H9 (cell line): ENCODE measurements around the gene HMX1. TPM values are rescaled to one million over a fixed set of nuclear protein-coding genes. Genes with fewer than 3 reads are reported as not detected.

ENCODE experiments used
- DNase-seq: peaks from one replicate; pipeline ENCODE4 v3.0.0-alpha.2; 2017
- H2AFZ ChIP-seq: one replicate; pipeline ENCODE4 v1.6.1; 2013; ENCODE audit warnings: mild to moderate bottlenecking, low read length, control low read depth, moderate library complexity
- H2AK5ac ChIP-seq: 2 replicates; pipeline ENCODE4 v1.6.1; 2013; ENCODE audit warnings: low read length, control low read depth, mixed read lengths; ENCODE audit not compliant: insufficient read length
- H2BK120ac ChIP-seq: one replicate; pipeline ENCODE4 v1.6.1; 2013; ENCODE audit warnings: low read depth, mild to moderate bottlenecking, low read length, control low read depth, inconsistent platforms; ENCODE audit not compliant: poor library complexity, severe bottlenecking
- H2BK12ac ChIP-seq: 2 replicates; pipeline ENCODE4 v1.6.1; 2013; ENCODE audit warnings: low read length, control low read depth, mixed read lengths, low read depth; ENCODE audit not compliant: insufficient read length
- H2BK15ac ChIP-seq: 2 replicates; pipeline ENCODE4 v1.6.1; 2013; ENCODE audit warnings: low read depth, low read length, control low read depth
- H2BK20ac ChIP-seq: one replicate; pipeline ENCODE4 v1.6.1; 2013; ENCODE audit warnings: low read depth, mild to moderate bottlenecking, low read length, control low read depth, inconsistent platforms; ENCODE audit not compliant: poor library complexity, severe bottlenecking
- H2BK5ac ChIP-seq: 2 replicates; pipeline ENCODE4 v1.6.1; 2013; ENCODE audit warnings: low read length, control low read depth, mixed read lengths; ENCODE audit not compliant: insufficient read length
- H3K14ac ChIP-seq: 2 replicates; pipeline ENCODE4 v1.6.1; 2013; ENCODE audit warnings: low read length, control low read depth; ENCODE audit not compliant: insufficient read depth
- H3K18ac ChIP-seq: 2 replicates; pipeline ENCODE4 v1.6.1; 2013; ENCODE audit warnings: low read depth, mild to moderate bottlenecking, mixed read lengths, low read length, control low read depth; ENCODE audit not compliant: insufficient read length
- H3K23ac ChIP-seq: 2 replicates; pipeline ENCODE4 v1.6.1; 2013; ENCODE audit warnings: low read length, control low read depth, mixed read lengths, low read depth; ENCODE audit not compliant: insufficient read length
- H3K23me2 ChIP-seq: 2 replicates; pipeline ENCODE4 v1.6.1; 2013; ENCODE audit warnings: low read depth, mild to moderate bottlenecking, mixed read lengths, low read length, control low read depth; ENCODE audit not compliant: insufficient read length, poor library complexity, severe bottlenecking
- H3K27ac ChIP-seq: 2 replicates; pipeline ENCODE4 v1.5.1; 2013; ENCODE audit warnings: low read length, control low read depth, mixed read lengths, low read depth; ENCODE audit not compliant: insufficient read length
- H3K27me3 ChIP-seq: 2 replicates; pipeline ENCODE4 v1.6.1; 2013; ENCODE audit warnings: low read length, control low read depth, inconsistent platforms; ENCODE audit not compliant: insufficient read depth
- H3K4ac ChIP-seq: 2 replicates; pipeline ENCODE4 v1.6.1; 2013; ENCODE audit warnings: low read depth, mild to moderate bottlenecking, control low read depth, inconsistent platforms, low read length, moderate library complexity
- H3K4me1 ChIP-seq: 2 replicates; pipeline ENCODE4 v1.6.1; 2013; ENCODE audit warnings: low read length, control low read depth, inconsistent platforms; ENCODE audit not compliant: insufficient read depth
- H3K4me2 ChIP-seq: 2 replicates; pipeline ENCODE4 v1.6.1; 2013; ENCODE audit warnings: low read length, control low read depth, mixed read lengths; ENCODE audit not compliant: insufficient read length, insufficient read depth
- H3K56ac ChIP-seq: 2 replicates; pipeline ENCODE4 v1.6.1; 2013; ENCODE audit warnings: low read depth, mild to moderate bottlenecking, mixed read lengths, low read length, control low read depth; ENCODE audit not compliant: insufficient read length
- H3K79me1 ChIP-seq: 2 replicates; pipeline ENCODE4 v1.6.1; 2013; ENCODE audit warnings: low read depth, mild to moderate bottlenecking, moderate library complexity, low read length, control low read depth, inconsistent platforms; ENCODE audit not compliant: insufficient read depth, poor library complexity, severe bottlenecking
- H3K79me2 ChIP-seq: 2 replicates; pipeline ENCODE4 v1.6.1; 2013; ENCODE audit warnings: low read length, control low read depth, inconsistent platforms; ENCODE audit not compliant: insufficient read depth
- H3K9ac ChIP-seq: 2 replicates; pipeline ENCODE4 v1.6.1; 2013; ENCODE audit warnings: low read length, control low read depth, mixed read lengths; ENCODE audit not compliant: insufficient read length; ENCODE audit errors: extremely low read depth
- H3K9me3 ChIP-seq: one replicate; pipeline ENCODE4 v1.6.1; 2013; ENCODE audit warnings: low read depth, low read length, inconsistent platforms; ENCODE audit not compliant: control insufficient read depth
- H3T11ph ChIP-seq: one replicate; pipeline ENCODE4 v1.6.1; 2013; ENCODE audit warnings: mild to moderate bottlenecking, low read length, control low read depth, inconsistent platforms
- H4K20me1 ChIP-seq: one replicate; pipeline ENCODE4 v1.6.1; 2013; ENCODE audit not compliant: control insufficient read depth, insufficient read length, insufficient read depth
- H4K5ac ChIP-seq: 2 replicates; pipeline ENCODE4 v1.6.1; 2013; ENCODE audit warnings: low read depth, mild to moderate bottlenecking, mixed read lengths, low read length, control low read depth; ENCODE audit not compliant: insufficient read length
- H4K8ac ChIP-seq: replicated peaks from 2 replicates; pipeline ENCODE4 v1.6.1; 2013; ENCODE audit warnings: low read length, control low read depth, mixed read lengths, low read depth; ENCODE audit not compliant: insufficient read length
- H4K91ac ChIP-seq: 2 replicates; pipeline ENCODE4 v1.6.1; 2013; ENCODE audit warnings: low read depth, mild to moderate bottlenecking, moderate library complexity, mixed read lengths, low read length, control low read depth; ENCODE audit not compliant: insufficient read length
- H3K27ac Mint-ChIP-seq, 3 experiments: 2 replicates in 2 of 3; 3 replicates in 1 of 3; pipeline ENCODE4 v1.8.0; 2020 to 2021; ENCODE audit warnings: mixed read lengths in 3 of 3, mild to moderate bottlenecking in 1 of 3, moderate library complexity in 1 of 3
- H3K27me3 Mint-ChIP-seq: 2 replicates; pipeline ENCODE4 v1.8.0; 2021; ENCODE audit warnings: low read depth, mild to moderate bottlenecking, moderate library complexity, mixed read lengths
- H3K36me3 Mint-ChIP-seq, 3 experiments: 2 replicates in 2 of 3; 3 replicates in 1 of 3; pipeline ENCODE4 v1.8.0; 2020 to 2021; ENCODE audit warnings: low read depth in 3 of 3, mixed read lengths in 3 of 3; ENCODE audit not compliant: insufficient read depth in 1 of 3
- H3K4me1 Mint-ChIP-seq, 2 experiments: 2 replicates each; pipeline ENCODE4 v1.8.0; 2020; ENCODE audit warnings: mixed read lengths in 2 of 2
- H3K4me3 Mint-ChIP-seq, 2 experiments: 2 replicates in 1 of 2; 3 replicates in 1 of 2; pipeline ENCODE4 v1.8.0; 2020 to 2021; ENCODE audit warnings: mild to moderate bottlenecking in 2 of 2, mixed read lengths in 2 of 2, moderate library complexity in 1 of 2
- H3K9me3 Mint-ChIP-seq, 2 experiments: 2 replicates in 1 of 2; 3 replicates in 1 of 2; pipeline ENCODE4 v1.8.0; 2020; ENCODE audit warnings: mild to moderate bottlenecking in 2 of 2, mixed read lengths in 2 of 2, moderate library complexity in 1 of 2
- WGBS: extraction: QIAGEN DNeasy Blood & Tissue Kit; methylation state at CpG from one replicate; pipeline ENCODE4 v1.1.7; 2013; ENCODE audit warnings: missing lambda C conversion rate, low lambda C conversion rate, mixed read lengths; ENCODE audit not compliant: insufficient read length; ENCODE audit errors: extremely low coverage; 5-methylcytosine and 5-hydroxymethylcytosine counted together
- total RNA-seq: library from RNA; stranded (reverse); gene quantifications from 2 replicates; pipeline ENCODE4 v1.2.1, GENCODE V29; 2021
- TF ChIP-seq, protein P1 (sequence below): fragments of 200-600 bp; sonication (generic); conservative IDR thresholded peaks from 3 replicates; pipeline ENCODE4 v1.8.0; 2021; ENCODE audit warnings: antibody characterized with exemption, mild to moderate bottlenecking

Gene HMX1
- total RNA-seq, 1 experiment from 2014 or later = 0.26 TPM

DNA sequence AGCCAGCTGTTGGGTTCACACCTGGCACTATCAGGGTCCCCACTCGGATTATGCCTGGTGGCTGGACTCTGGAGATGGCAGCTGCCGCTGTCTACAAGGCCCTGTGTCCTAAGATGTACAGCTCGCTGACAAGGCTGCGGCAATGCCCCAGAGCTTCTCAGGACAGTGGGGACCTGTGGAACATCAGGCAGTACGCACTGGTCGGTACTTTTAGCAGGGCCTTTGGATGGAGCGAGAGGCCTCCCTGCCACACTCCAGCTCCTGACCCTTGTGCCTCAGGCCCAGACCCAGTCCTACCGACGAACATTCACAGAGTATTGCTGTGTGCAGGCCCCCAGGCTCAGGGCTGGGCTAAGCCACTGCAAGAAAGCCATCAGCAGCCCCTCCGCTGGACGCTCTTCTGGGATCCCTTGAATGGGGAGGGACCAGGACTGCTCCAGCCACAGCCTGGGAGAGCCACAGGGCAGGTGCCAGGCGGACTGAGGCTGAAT is 45.7 kb upstream of the HMX1 start:
- H3K23ac ChIP-seq = no peak overlapping the region
- no peaks in the 10 kb centered on the region for H3K79me2 ChIP-seq
- no peak overlapping the region for H2BK120ac ChIP-seq
- peaks cover 3% of the 10 kb centered on the region for H4K20me1 ChIP-seq
- H3K4me3 Mint-ChIP-seq = peak overlapping the region in 1 of 2 experiments; percentile 28; a peak in 1 of 5 replicates
- TF ChIP-seq, protein P1, sequence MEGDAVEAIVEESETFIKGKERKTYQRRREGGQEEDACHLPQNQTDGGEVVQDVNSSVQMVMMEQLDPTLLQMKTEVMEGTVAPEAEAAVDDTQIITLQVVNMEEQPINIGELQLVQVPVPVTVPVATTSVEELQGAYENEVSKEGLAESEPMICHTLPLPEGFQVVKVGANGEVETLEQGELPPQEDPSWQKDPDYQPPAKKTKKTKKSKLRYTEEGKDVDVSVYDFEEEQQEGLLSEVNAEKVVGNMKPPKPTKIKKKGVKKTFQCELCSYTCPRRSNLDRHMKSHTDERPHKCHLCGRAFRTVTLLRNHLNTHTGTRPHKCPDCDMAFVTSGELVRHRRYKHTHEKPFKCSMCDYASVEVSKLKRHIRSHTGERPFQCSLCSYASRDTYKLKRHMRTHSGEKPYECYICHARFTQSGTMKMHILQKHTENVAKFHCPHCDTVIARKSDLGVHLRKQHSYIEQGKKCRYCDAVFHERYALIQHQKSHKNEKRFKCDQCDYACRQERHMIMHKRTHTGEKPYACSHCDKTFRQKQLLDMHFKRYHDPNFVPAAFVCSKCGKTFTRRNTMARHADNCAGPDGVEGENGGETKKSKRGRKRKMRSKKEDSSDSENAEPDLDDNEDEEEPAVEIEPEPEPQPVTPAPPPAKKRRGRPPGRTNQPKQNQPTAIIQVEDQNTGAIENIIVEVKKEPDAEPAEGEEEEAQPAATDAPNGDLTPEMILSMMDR = no peak
- H4K91ac ChIP-seq = no peak overlapping the region
- H4K8ac ChIP-seq = no peak overlapping the region
- H2AK5ac ChIP-seq = no peak overlapping the region
- no peak overlapping the region for H3K18ac ChIP-seq
- no CpG with 5 or more reads among the region's 12 CpGs for WGBS
- H3K27ac ChIP-seq = no peak overlapping the region
- H3K27me3 Mint-ChIP-seq = peaks cover 41% of the 10 kb centered on the region
- H3K4me1 ChIP-seq = no peaks in the 10 kb centered on the region
- H3K27me3 ChIP-seq = no peaks in the 10 kb centered on the region
- peaks cover 0 to 9% of the 10 kb centered on the region in 2 experiments; a peak in 3 of 5 replicates for H3K9me3 Mint-ChIP-seq
- H3K4me1 Mint-ChIP-seq = no peaks in the 10 kb centered on the region
- no peak overlapping the region for H2AFZ ChIP-seq
- no peaks in the 10 kb centered on the region for H3K36me3 Mint-ChIP-seq
- no peak overlapping the region for H2BK15ac ChIP-seq
- no peak for DNase-seq
- peaks cover 1% of the 10 kb centered on the region for H3K9me3 ChIP-seq
- no peak overlapping the region for H2BK12ac ChIP-seq
- H3K23me2 ChIP-seq = no peaks in the 10 kb centered on the region
- H2BK20ac ChIP-seq = no peak overlapping the region
- no peak overlapping the region for H3K4me2 ChIP-seq
- H3K14ac ChIP-seq = no peak overlapping the region
- no peak overlapping the region for H3T11ph ChIP-seq
- H4K5ac ChIP-seq = no peak overlapping the region
- H3K56ac ChIP-seq = no peak overlapping the region
- H2BK5ac ChIP-seq = no peak overlapping the region
- no peaks in the 10 kb centered on the region for H3K79me1 ChIP-seq
- H3K27ac Mint-ChIP-seq = no peak overlapping the region
- no peak overlapping the region for H3K4ac ChIP-seq
- H3K9ac ChIP-seq = no peak overlapping the region
